CD4-positive, CD25-positive, alpha-beta regulatory T cell (primary cell): ENCODE results near the gene CAPZB. TPM values are rescaled to one million over a fixed set of nuclear protein-coding genes. Genes with fewer than 3 reads are reported as not detected.

Experiments
- ATAC-seq, 2 donors: fragments of 150-1000 bp; cut with Tn5 transposase; one replicate each; pipeline ENCODE4 v1.10.0; 2021; ENCODE audit warnings: low read depth in 2 of 2, moderate number of reproducible peaks in 2 of 2, moderate library complexity in 1 of 2
- DNase-seq, 3 donors: peaks; one replicate each; pipeline versions ENCODE4 v3.0.0 to v3.0.0-alpha.2; 2012 to 2022; ENCODE audit warnings: mixed read lengths in 1 of 3
- H3K27ac ChIP-seq: one replicate; pipeline ENCODE4 v1.7.0; 2013; ENCODE audit warnings: mild to moderate bottlenecking, low read length; ENCODE audit not compliant: insufficient read depth, poor library complexity, severe bottlenecking
- H3K27me3 ChIP-seq: one replicate; pipeline ENCODE4 v1.7.0; 2013; ENCODE audit warnings: low read length; ENCODE audit not compliant: control insufficient read depth, insufficient read depth
- H3K36me3 ChIP-seq: one replicate; pipeline ENCODE4 v1.7.0; 2013; ENCODE audit warnings: mild to moderate bottlenecking, low read length, moderate library complexity; ENCODE audit not compliant: control insufficient read depth, insufficient read depth
- H3K4me1 ChIP-seq: 2 replicates; pipeline ENCODE4 v1.7.0; 2013; ENCODE audit warnings: mild to moderate bottlenecking, low read length; ENCODE audit not compliant: insufficient read depth, control insufficient read depth, poor library complexity, severe bottlenecking
- H3K4me3 ChIP-seq: one replicate; pipeline ENCODE4 v1.7.0; 2013; ENCODE audit warnings: low read depth, mild to moderate bottlenecking, low read length, moderate library complexity
- H3K9me3 ChIP-seq, 2 experiments: 1 replicate in 1 of 2; 2 replicates in 1 of 2; pipeline ENCODE4 v1.7.0; 2013; ENCODE audit warnings: low read length in 2 of 2, mild to moderate bottlenecking in 1 of 2, moderate library complexity in 1 of 2; ENCODE audit not compliant: control insufficient read depth in 2 of 2
- H3K27ac Mint-ChIP-seq, 3 donors: one replicate each; pipeline ENCODE4 v1.8.0; 2020 to 2022; ENCODE audit warnings: mild to moderate bottlenecking in 3 of 3, mixed read lengths in 3 of 3, moderate library complexity in 2 of 3
- H3K27me3 Mint-ChIP-seq: one replicate; pipeline ENCODE4 v1.8.0; 2022; ENCODE audit warnings: mild to moderate bottlenecking, mixed read lengths
- H3K36me3 Mint-ChIP-seq: one replicate; pipeline ENCODE4 v1.8.0; 2020; ENCODE audit warnings: mixed read lengths
- H3K4me1 Mint-ChIP-seq, 4 donors: one replicate each; pipeline ENCODE4 v1.8.0; 2020 to 2022; ENCODE audit warnings: mixed read lengths in 4 of 4, mild to moderate bottlenecking in 1 of 4
- H3K4me3 Mint-ChIP-seq, 4 donors: one replicate each; pipeline ENCODE4 v1.8.0; 2020 to 2022; ENCODE audit warnings: mild to moderate bottlenecking in 4 of 4, mixed read lengths in 4 of 4, moderate library complexity in 3 of 4
- H3K9me3 Mint-ChIP-seq, 7 donors: one replicate each; pipeline ENCODE4 v1.8.0; 2020 to 2022; ENCODE audit warnings: mixed read lengths in 7 of 7, mild to moderate bottlenecking in 3 of 7, moderate library complexity in 2 of 7
- polyA plus RNA-seq, 4 donors: library from polyadenylated mRNA; unstranded; fragments of 300-500 nt; fragmentation: Illumina TruSeq; gene quantifications; one replicate each; pipeline ENCODE4 v1.2.3, GENCODE V29; 2021
- total RNA-seq: library from RNA; stranded (reverse); gene quantifications from one replicate; pipeline ENCODE4 v1.2.3, GENCODE V29; 2022

CAPZB gene
- total and polyA plus RNA-seq, 5 donors from 2014 or later: 372 to 588 (median 462) TPM

DNA sequence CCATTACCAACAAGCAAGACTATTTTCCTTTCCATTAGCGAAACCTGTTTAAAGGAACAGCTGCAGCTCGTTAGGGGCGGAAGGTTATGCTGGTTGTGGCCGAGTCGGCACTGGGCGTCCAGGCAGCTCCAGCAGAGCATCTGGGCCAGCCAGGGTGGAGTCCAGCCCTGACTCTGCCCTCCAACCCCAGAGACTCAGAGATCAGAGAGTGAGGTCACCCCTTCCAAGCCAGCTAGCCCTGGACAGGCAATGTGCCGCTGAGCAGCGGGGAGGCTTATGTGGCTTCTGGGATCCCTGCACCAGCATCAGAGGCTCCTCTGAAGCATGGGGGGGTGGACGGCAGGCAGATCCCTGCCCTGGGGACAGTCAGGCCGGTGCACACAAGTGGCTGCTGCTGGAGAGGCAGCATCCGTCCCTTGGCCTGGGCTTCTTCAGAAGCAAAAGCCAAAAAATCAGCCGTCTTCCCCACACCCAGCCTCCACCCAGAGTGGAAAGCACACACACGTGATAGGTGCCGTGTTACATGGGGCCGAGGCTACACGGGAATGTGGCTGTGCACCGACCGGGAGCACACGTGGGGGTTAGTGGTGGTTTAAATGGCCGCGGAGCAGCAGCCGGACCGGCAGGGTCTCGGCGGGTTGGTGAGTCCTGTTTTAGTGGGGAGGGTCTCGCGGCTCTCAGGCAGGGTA, 143.1 kb downstream of the CAPZB start:
- H3K36me3 Mint-ChIP-seq: peaks cover 31% of the 10 kb centered on the region
- DNase-seq (no peak), ATAC-seq (no peak)
- peaks cover 0 to 12% (median 0%) of the 10 kb centered on the region in 4 donors for H3K4me1 Mint-ChIP-seq
- H3K27ac Mint-ChIP-seq: peak overlapping the region in 1 of 3 donors; percentile 71
- Histone ChIP-seq H3K4me1 (no peaks in the 10 kb centered on the region), H3K4me3 (no peak overlapping the region), H3K36me3 (peaks cover 66% of the 10 kb centered on the region), H3K27me3 (no peaks in the 10 kb centered on the region), H3K9me3 (no peaks in the 10 kb centered on the region), H3K27ac (no peak overlapping the region)
- no peaks in the 10 kb centered on the region for H3K27me3 Mint-ChIP-seq
- no peaks in the 10 kb centered on the region for H3K9me3 Mint-ChIP-seq
- no peak overlapping the region for H3K4me3 Mint-ChIP-seq

DNA sequence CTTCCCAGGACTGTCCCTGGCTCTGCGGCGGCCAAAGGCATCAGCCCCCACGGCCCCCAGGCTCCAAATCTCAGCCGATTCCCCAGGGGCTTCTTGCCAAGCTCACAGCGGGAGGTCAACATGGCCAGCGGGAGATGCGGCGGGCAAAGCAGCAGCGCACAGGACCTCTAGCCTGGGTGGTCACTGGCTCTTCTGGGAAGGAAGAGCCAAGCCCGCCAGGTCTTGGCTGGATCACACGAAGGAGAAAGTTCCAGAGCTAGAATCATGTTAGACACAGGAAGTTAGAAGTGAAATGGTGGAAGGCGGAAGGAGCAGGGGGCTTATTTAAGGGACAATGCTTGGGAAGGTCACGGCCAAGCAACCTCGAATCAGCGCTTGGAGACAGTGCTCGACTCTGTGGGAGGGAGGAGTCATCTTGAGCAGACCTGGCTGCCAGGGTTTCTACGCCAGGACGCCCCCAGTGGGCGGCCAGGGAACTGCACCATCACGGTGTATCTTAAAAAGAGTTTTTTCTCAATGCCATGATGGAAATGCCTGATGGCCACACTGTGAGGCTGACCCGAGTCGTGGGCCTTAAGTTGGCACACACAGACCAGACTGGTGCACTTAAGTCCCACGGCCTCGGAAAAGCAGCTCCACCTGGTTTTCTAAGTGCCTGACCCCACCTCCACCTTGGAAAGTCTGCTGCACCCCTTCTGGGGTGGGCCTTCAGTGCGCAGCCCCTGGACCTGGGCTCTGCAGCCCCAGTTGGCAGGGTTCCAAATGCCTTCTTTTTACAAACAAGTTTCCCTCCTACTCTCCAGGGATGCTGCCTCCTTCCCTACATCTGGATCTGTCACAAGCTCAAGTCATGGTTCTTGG, 143.9 kb downstream of the CAPZB start:
- peaks cover 0 to 12% (median 0%) of the 10 kb centered on the region in 4 donors for H3K4me1 Mint-ChIP-seq
- no peaks in the 10 kb centered on the region for H3K9me3 ChIP-seq
- peaks cover 62% of the 10 kb centered on the region for H3K36me3 ChIP-seq
- H3K27me3 ChIP-seq: no peaks in the 10 kb centered on the region
- no peaks in the 10 kb centered on the region for H3K9me3 Mint-ChIP-seq
- H3K27ac ChIP-seq: no peak overlapping the region
- DNase-seq (peak; percentile 51 to 76 (median 64)), ATAC-seq (peak; percentile 74)
- peak overlapping the region; percentile 11 to 71 (median 35) for H3K27ac Mint-ChIP-seq
- H3K4me3 Mint-ChIP-seq: peak overlapping the region in 1 of 4 donors; percentile 90
- no peaks in the 10 kb centered on the region for H3K4me1 ChIP-seq
- no peak overlapping the region for H3K4me3 ChIP-seq
- H3K27me3 Mint-ChIP-seq: no peaks in the 10 kb centered on the region
- H3K36me3 Mint-ChIP-seq: peaks cover 31% of the 10 kb centered on the region

DNA sequence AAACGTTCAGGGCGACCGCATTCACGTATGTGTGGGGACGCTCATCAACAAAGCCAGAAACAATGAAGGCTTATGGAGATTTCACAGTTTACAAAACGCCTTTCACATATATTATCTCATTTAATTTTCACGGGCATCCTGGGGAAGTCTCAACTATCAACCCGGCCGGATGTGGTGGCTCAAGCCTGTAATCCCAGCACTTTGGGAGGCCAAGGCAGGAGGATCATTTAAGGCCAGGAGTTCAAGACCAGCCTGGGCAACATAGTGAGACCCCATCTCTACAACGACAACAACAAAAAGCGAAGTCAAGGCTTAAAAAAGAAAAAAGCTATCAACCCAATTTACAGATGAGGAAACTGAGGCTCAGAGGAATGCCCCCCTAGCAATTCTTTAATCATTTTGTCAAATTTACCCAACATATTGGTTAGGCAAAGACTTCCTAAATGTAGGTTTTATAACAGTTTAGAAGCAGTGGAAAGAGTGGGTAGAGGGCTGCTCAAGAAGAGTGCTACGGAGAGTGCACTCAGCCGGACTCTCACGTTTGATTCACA, 144.9 kb downstream of the CAPZB start:
- DNase-seq: no peak
- H3K4me3 ChIP-seq: no peak overlapping the region
- Mint-ChIP-seq H3K36me3 (peaks cover 27% of the 10 kb centered on the region), H3K27ac (peak overlapping the region in 1 of 3 donors; percentile 35), H3K4me3 (no peak overlapping the region), H3K4me1 (peaks cover 0 to 14% (median 0%) of the 10 kb centered on the region in 4 donors), H3K9me3 (no peaks in the 10 kb centered on the region), H3K27me3 (no peaks in the 10 kb centered on the region)
- peaks cover 55% of the 10 kb centered on the region for H3K36me3 ChIP-seq
- no peaks in the 10 kb centered on the region for H3K27me3 ChIP-seq
- no peaks in the 10 kb centered on the region for H3K4me1 ChIP-seq
- no peaks in the 10 kb centered on the region for H3K9me3 ChIP-seq
- no peak overlapping the region for H3K27ac ChIP-seq
- no peak for ATAC-seq

DNA sequence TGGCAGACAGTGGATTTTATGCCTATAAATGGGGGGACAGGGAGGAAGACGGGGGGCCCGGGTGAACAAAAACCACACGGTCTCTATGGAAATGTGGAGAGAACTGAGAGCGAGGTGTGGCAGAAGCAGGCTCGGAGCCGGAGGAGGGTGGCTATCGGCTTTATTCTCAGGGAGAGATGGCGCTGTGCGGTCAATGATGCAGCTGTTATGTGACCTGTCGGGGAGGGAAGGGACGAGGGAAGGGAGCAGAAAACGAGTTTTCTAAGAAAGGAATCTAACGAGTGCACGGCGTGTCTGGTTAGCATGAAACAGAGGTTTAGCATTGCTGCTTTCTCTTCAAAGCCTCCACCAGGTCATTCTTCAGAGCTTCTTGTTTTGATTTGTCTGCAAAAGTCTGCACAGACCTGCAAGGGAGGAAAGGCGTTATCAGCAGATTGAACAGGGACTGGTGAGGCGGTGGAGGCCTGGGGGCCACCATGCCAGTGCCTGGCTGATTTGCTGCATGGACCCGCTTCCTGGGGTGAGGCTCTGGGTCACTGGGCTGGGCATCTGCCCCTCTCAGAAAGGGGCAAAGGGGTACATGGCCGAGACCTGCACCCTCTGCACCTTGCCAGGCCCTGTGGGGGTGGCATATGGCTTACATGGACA, 146.0 kb downstream of the CAPZB start:
- Histone ChIP-seq H3K27me3 (no peaks in the 10 kb centered on the region), H3K36me3 (peaks cover 44% of the 10 kb centered on the region), H3K27ac (no peak overlapping the region), H3K4me3 (no peak overlapping the region), H3K4me1 (no peaks in the 10 kb centered on the region), H3K9me3 (no peaks in the 10 kb centered on the region)
- Mint-ChIP-seq H3K4me1 (peaks cover 0 to 14% (median 0%) of the 10 kb centered on the region in 4 donors), H3K27ac (no peak overlapping the region), H3K9me3 (no peaks in the 10 kb centered on the region), H3K36me3 (peaks cover 26% of the 10 kb centered on the region), H3K4me3 (no peak overlapping the region), H3K27me3 (no peaks in the 10 kb centered on the region)
- DNase-seq: no peak
- no peak for ATAC-seq

DNA sequence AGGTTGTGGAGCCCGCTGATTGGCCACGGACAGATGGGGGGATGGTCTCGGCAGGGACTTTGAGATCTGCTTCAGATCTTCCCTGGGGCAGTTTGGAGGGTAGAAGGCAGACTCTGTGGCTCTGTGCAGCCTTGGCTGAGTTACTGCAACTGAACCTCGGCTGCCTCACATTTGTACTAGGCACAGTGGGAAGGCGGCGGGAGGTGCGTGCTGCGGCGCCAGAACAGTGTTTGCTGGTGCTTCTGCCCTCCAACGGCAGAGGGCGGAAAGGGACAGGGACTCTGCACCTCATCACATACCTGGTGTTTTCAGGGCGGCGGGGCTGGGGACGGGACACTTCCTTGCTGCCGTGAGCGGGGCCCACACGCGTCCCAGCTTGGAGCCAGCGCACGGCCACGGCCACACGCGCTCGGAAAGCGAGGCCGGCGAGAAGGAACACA, 147.0 kb downstream of the CAPZB start:
- Mint-ChIP-seq H3K36me3 (peaks cover 22% of the 10 kb centered on the region), H3K27ac (peak overlapping the region in 1 of 3 donors; percentile 38), H3K4me1 (peaks cover 0 to 14% (median 0%) of the 10 kb centered on the region in 4 donors), H3K27me3 (no peaks in the 10 kb centered on the region), H3K9me3 (no peaks in the 10 kb centered on the region), H3K4me3 (no peak overlapping the region)
- H3K9me3 ChIP-seq: no peaks in the 10 kb centered on the region
- DNase-seq: no peak
- H3K4me3 ChIP-seq: no peak overlapping the region
- no peaks in the 10 kb centered on the region for H3K4me1 ChIP-seq
- no peak for ATAC-seq
- no peak overlapping the region for H3K27ac ChIP-seq
- H3K27me3 ChIP-seq: no peaks in the 10 kb centered on the region
- H3K36me3 ChIP-seq: peaks cover 34% of the 10 kb centered on the region

DNA sequence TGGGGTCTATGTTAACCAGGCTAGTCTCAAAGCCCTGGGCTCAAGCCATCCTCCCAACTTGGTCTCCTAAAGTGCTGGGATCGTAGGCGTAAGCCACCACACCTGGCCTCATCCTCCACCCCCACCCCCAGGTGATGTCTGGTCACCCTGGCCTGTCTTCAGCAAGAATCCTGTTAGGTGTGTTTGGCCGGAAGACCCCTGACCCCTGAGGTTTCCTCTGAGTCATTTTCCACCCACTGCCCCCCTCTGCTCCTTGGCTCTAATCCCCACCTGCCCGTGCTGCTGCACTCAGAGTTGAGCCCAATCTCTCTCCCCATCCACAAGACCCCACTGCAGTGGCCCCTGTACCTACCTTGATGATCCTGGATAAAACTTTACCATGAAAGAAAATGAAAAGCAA, 148.1 kb downstream of the CAPZB start:
- peak overlapping the region in 1 of 3 donors; percentile 94 for H3K27ac Mint-ChIP-seq
- H3K4me3 Mint-ChIP-seq: no peak overlapping the region
- H3K27me3 Mint-ChIP-seq: no peaks in the 10 kb centered on the region

DNA sequence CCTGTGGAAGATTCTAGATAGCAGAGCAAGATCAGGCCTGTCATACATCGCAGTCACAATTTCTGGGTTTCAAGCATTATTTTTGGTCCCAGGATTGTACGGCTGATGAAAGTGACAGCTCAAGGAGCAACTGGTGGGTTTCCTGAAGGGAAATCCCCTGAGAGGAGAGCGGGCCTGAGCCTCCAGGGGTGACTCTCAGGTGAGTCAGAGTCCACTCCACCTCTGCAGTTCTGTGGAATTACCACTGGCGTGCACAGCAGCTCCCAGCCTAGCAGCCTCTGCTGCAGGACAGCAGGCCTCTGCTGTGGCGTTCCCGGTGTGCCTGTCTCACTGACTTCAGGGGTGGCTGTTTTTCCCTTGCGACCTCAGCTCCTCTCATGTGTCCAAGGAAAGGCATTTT, 148.8 kb downstream of the CAPZB start:
- Histone ChIP-seq H3K27ac (no peak overlapping the region), H3K4me1 (no peaks in the 10 kb centered on the region), H3K4me3 (no peak overlapping the region), H3K36me3 (peaks cover 27% of the 10 kb centered on the region), H3K9me3 (no peaks in the 10 kb centered on the region), H3K27me3 (no peaks in the 10 kb centered on the region)
- no peak for ATAC-seq
- Mint-ChIP-seq H3K27ac (peak overlapping the region in 2 of 3 donors; percentile 33 to 49), H3K36me3 (peaks cover 16% of the 10 kb centered on the region), H3K27me3 (no peaks in the 10 kb centered on the region), H3K4me3 (no peak overlapping the region), H3K4me1 (peaks cover 0 to 10% (median 0%) of the 10 kb centered on the region in 4 donors), H3K9me3 (no peaks in the 10 kb centered on the region)
- DNase-seq: no peak

More for the DNA sequence above, 148.1 kb downstream of the CAPZB start:
- no peak overlapping the region for H3K27ac ChIP-seq
- no peak overlapping the region for H3K4me3 ChIP-seq
- Mint-ChIP-seq H3K4me1 (peaks cover 0 to 14% (median 0%) of the 10 kb centered on the region in 4 donors), H3K9me3 (no peaks in the 10 kb centered on the region), H3K36me3 (peaks cover 18% of the 10 kb centered on the region)
- DNase-seq: no peak
- no peak for ATAC-seq
- no peaks in the 10 kb centered on the region for H3K4me1 ChIP-seq
- H3K9me3 ChIP-seq: no peaks in the 10 kb centered on the region
- peaks cover 30% of the 10 kb centered on the region for H3K36me3 ChIP-seq
- H3K27me3 ChIP-seq: no peaks in the 10 kb centered on the region
